Gastrocnemius medialis (tissue), 4 donors: ENCODE measurements around the gene IFFO2.

ENCODE experiments used
- POLR2A ChIP-seq, 2 donors: fragments of 450-650 bp; IDR thresholded peaks; one replicate each; pipeline ENCODE4 v1.6.1; 2017; ENCODE audit warnings: antibody characterized with exemption in 2 of 2, mild to moderate bottlenecking in 2 of 2, moderate library complexity in 2 of 2
- TF ChIP-seq, protein P1 (sequence below), 5 experiments: fragments of 450-650 bp in 3 of 5; fragments of 200-600 bp in 2 of 5; sonication (generic) in 2 of 5; IDR thresholded peaks in 4 of 5; conservative IDR thresholded peaks in 1 of 5; 1 replicate in 4 of 5; 2 replicates in 1 of 5; pipeline ENCODE4 v1.5.1; 2016 to 2019; ENCODE audit warnings: antibody characterized with exemption in 5 of 5, mild to moderate bottlenecking in 3 of 5, moderate library complexity in 3 of 5

DNA sequence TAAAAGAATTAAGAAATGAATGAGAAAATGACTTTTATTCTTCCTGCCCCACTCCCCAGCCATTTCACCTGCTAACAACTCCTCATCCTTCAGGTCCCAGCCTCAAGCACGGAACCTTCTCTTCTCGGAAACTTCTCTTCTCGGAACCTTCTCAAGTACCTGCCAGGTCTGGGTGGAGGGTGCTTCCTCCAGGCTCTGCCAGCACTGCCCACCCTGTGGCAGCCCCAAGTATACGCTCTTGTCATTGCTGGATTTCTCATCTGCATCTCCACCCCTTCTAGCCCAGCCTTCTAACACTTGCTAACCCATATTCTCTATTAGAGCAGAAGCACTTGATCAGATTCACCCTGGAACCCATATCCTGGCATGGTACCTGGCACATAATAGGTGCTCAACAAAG lies 3.9 kb upstream of the IFFO2 start:
- TF ChIP-seq, protein P1, sequence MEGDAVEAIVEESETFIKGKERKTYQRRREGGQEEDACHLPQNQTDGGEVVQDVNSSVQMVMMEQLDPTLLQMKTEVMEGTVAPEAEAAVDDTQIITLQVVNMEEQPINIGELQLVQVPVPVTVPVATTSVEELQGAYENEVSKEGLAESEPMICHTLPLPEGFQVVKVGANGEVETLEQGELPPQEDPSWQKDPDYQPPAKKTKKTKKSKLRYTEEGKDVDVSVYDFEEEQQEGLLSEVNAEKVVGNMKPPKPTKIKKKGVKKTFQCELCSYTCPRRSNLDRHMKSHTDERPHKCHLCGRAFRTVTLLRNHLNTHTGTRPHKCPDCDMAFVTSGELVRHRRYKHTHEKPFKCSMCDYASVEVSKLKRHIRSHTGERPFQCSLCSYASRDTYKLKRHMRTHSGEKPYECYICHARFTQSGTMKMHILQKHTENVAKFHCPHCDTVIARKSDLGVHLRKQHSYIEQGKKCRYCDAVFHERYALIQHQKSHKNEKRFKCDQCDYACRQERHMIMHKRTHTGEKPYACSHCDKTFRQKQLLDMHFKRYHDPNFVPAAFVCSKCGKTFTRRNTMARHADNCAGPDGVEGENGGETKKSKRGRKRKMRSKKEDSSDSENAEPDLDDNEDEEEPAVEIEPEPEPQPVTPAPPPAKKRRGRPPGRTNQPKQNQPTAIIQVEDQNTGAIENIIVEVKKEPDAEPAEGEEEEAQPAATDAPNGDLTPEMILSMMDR (IDR thresholded peaks at IDR 0.05 in 4 of 5, conservative IDR thresholded peaks at IDR 0.05 in 1 of 5) = no peak
- no peak for TF ChIP-seq POLR2A (IDR thresholded peaks at IDR 0.05)
